GM19240 (cell line): ENCODE results near the gene TEKT5.
"Not testable (repeated sequence)": the region's sequence is repeated elsewhere in the genome, so short reads cannot be mapped to it uniquely, and the experiment has no call there.

Experiments
- DNase-seq: peaks from one replicate; pipeline ENCODE4 v3.0.0; 2011; ENCODE audit warnings: low spot score; ENCODE audit not compliant: insufficient read length

Gene TEKT5

DNA sequence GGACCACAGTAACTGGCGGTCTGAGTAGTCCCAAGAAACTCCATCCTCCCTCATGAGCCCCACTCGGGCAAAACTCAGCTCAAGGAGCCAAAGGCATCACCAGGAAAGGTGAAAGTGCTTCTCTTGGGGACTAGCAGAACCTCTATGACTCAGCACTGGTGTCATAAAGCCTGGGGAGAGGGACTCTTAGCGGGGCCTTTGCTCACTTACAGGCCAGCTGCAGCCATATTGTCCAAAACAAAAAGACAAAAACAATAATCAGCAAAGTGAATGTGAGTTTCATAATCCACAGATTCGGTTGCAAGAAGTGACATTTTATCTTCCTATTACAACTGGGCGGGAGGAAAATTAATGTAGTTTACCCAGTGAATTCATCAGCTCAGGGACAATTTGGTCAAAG, at the start of gene TEKT5:
TSS of gene TEKT5 (minus strand) at position 101 of the 400 bp plus-strand sequence. CDS start at position 44, 57 bp downstream.
- DNase-seq: no peak

DNA sequence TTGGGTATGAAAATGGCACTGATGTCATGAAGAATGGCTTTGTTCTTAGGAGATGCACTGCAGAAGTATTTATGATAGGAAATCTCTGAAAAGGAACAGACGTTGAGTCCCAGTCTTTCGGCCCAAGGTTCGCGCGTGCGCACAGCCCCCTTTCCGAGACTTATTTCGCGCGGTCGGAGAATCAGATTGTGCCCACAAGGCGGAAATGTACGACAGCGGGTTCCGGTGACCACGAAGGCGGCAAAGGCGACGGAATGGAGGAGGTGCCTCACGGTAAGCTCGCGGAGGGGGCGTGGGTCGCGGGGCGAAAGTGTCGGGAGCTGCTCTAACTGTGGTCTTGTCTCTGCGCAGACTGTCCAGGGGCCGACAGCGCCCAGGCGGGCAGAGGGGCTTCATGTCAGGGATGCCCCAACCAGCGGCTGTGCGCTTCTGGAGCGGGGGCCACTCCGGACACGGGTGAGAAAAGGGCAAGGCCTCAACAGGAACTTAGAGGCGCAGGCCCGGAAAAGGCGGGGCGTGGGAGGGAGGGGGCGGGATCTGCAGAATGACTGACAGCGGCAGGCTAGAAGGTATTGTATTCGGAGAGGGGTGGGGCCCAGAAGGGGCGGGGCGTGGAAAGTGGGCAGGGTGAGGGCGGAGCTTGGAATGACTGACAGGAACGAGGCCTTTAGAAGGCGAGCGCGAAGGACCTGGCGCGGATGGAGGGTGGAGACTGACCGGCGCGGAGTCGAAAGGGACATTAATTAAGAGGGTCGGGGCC, 49.1 kb upstream of the TEKT5 start, which contains the start of gene NUBP1:
TSS of gene NUBP1 (plus strand) at position 233 of the 760 bp plus-strand sequence. CDS start at position 255, 22 bp downstream.
- DNase-seq: peak; percentile 83

GRCh38 chr16:10743227-10743609, 48.5 kb upstream of the TEKT5 start:
- DNase-seq: no peak

DNA sequence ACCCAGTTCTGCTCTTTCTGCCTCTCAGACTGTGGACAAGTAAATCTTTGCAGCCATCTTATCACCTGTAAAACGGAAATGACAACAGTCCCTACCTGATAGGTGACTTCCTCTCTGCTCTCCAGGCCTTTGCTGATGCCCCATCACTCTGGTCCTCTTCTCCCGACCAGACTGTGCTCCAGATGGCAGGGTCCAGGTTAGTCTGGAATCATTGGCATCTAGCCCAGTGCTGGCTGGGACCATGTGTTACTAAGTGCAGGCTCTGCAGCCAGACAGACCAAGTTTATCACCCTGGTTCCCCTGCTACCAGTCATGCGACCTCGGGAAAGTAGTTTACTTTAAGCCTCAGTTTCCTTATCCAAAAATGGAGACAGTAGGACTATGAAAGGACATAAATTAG, 47.1 kb upstream of the TEKT5 start:
- no peak for DNase-seq

DNA sequence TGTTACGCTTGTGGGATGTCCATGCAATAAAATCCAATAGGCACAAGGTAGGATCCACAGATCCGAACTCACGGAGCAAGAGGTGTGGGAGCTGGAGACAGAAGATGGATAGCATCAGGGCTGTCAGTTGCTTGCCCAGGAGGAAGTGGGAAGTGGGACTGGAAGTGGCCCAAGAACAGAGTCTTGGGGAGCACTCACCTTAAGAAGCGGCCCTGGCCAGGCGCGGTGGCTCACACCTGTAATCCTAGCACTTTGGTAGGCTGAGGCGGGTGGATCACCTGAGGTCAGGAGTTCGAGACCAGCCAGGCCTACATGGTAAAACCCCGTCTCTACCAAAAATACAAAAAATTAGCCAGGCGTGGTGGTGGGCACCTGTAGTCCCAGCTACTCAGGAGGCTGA, 46.5 kb upstream of the TEKT5 start:
- not testable (repeated sequence) for DNase-seq

DNA sequence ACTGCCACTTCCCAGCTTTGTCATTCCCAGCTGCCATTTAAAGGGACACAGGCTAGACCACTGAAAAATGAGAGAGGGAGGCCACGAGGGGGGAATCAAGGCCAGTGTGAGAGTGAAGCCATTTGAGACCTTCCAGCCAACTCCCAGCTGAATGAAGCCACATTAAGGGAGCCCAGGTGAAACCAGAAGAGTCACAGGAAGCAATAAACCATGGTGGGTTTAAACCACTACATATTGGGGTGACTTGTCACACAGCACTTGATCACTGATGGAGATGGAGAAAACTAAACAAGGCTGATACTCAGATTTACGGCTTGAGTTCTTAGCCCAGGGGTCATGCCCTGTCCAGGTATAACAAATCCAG, 46.1 kb upstream of the TEKT5 start:
- DNase-seq: no peak

- DNase-seq: no peak
Observed at GRCh38 chr16:10740000-10740844, 45.5 kb upstream of the TEKT5 start.

DNA sequence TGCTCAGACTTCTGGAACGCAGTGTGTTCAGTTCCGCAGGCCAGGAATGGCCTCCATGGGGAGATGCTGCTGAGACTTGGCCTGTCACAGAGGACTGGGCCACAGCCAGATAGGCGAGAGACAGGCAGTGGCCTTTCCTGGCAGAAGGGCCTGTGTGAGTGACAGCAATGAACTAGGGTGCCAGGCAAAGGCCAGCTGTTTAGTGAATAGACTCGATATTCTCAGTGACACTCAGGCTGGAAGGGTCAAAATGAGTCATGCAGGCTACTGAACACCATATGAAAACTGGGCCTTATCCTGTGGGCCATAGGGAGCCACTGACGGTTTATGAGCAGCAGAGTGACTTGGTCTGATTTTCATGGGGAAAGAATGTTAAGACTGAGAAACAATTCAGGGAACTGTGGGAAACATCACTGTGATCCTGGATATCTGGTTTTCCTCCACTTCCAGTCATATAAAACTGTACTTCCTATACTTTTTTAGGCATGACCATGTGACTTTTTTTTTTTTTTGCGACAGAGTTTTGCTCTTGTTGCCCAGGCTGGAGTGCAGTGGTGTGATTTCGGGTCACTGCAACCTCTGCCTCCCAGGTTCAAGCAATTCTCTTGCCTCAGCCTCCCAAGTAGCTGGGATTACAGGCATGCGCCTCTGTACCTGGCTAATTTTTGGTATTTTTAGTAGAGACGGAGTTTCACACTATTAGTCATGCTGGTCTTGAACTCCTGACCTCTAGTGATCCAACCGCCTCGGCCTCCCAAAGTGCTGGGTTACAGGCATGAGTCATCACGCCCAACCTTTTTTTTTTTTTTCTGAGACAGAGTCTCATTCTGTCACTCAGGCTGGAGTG, 43.7 kb upstream of the TEKT5 start:
- DNase-seq: peak; percentile 33

GRCh38 chr16:10737068-10737625, 42.4 kb upstream of the TEKT5 start:
- peak; percentile 45 for DNase-seq

GRCh38 chr16:10731790-10732189, 37.1 kb upstream of the TEKT5 start:
- DNase-seq: no peak

DNA sequence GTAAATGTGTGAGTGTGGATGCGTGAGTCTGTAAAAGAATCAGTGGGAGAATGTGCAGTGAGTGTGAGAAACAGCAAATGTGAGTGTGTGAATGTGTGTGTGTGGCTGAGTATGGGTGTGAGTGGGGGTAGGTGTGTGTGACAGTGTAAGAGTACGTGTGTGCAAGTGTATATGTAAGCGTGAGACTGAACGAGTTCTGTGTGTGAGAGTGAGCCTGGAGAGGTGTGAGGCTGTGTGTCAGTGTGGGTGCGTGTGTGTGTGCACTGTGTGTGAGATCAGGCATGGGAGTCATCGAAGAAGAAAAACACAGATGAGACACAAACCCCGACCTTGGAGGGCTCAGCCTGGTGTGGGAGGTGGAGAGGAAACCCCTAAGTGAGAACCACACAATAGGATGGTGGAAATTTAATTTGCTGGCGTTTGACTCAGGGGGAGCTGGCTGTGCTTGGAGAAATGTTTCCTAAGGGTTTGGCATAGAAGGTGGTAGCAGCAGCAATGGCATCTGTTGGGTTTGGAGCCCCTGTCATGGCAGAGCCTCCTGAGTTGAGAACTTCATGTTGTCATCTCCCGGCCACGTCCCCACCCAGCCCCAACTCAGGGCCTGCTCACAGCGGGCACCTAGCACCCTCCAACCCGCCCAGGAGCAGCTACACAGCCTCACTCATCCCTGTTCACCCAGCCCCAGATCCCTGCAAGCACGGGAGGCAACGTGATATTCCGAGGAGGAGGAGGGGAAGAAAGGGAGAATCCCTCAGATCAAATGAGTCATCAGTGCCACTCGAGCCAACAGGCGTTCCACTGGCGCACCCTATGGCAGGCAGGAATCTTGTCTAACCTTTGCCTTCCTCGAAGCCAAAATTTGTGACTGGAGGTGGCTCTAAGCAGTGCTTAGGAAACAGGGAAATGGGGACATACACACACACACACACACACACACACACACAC, 34.6 kb upstream of the TEKT5 start:
- DNase-seq: no peak

- no peak for DNase-seq
Observed at GRCh38 chr16:10728003-10728887, 33.5 kb upstream of the TEKT5 start.

DNA sequence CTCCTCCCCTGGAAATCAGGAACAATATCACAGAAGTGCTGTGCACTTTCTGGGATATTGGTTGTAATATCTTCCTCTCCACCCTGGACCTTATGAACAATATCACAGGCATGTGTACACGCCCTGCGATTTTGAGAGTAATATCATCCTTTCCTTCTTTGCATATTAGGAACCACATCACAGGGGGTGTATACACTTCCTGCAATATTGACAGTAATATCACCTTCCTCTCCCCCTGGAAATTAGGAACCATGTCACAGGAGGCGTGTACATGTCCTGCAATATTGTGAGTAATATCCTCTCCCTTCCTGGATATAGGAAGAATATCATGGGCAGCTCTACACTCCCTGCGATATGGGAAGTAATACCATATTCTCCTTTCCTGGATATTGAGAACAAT, 14.2 kb upstream of the TEKT5 start:
- DNase-seq: no peak

DNA sequence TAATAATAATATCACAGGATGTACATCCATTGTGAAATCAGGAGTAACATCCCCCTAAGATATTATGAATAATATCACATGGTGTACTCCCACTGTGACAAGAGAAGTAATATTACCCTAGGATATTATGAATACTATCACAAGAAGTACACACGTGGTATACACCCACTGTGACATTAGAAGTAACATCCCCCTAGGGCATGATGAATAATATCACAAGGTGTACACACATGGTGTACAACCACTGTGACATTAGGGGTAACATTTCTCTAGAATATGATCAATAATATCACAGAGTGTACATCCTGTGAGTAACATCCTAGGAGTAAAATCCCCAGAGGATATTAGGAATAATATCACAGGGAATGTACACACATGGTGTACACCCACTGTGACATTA, 5.0 kb upstream of the TEKT5 start:
- DNase-seq: no peak

GRCh38 chr16:10694306-10694705, 424 bp downstream of the TEKT5 start:
- DNase-seq: no peak

DNA sequence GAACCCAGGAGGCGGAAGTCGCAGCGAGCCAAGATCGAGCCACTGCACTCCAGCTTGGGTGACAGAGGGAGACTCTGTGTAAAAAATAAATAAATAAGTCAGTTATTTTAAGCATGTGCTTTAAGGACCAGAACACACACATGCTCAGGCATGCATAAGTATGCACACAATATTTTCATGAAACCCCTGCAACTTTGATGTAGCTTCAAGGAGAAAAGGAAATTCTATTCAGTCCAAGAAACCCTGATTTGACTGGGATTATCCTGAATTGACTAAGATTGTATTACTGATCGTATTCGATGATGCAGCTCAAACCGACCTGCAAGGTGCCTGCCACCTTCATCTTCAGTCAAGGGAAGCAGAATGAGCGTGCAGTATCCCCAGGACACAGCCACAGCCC, 841 bp downstream of the TEKT5 start:
- no peak for DNase-seq

DNA sequence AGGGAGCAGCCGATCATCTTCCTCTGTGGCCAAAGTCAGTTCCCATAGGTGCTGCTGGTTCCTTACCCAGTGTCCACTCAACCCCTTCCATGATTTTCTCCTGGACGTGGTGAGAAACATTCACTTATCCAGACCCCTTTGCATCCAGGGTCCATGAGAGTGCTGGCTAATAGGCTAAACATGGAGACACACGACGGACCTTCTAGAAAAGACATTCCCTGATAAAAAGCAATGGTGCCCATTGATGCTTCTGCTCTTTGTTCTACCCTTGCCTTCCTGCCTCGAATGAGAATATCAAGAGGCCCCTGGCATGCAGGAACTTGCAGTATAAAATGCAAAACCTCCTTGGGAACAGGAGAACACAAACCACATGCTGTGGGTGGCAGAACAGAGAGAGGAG, 2.3 kb downstream of the TEKT5 start:
- DNase-seq: no peak

GRCh38 chr16:10688726-10689125, 6.0 kb downstream of the TEKT5 start:
- DNase-seq: no peak

DNA sequence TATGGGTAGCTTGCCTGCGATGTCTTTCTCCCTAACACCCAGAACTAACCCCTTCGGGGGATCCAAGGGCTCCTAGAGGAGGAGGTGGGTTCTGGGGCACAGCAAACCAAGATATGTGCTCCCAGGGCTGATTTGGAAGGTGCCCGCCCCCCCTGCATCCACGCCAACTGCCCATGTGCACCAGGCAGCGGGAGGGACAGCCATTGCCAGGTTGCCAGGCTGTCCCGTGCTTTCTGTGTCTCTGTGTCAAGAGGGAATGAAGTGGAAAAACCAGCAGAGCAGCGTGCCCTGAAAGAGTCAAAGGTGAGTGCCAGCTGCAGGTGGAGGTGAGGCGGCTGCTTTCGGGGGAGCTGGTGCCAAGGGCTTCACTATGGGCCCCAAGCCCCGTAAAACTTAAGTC, 6.4 kb downstream of the TEKT5 start:
- no peak for DNase-seq
